ENCODE results near the gene LIN28A. TPM values are rescaled to one million over a fixed set of nuclear protein-coding genes. Genes with fewer than 3 reads are reported as not detected.

The LIN28A gene
- total RNA-seq, 1 donor from 2014 or later, result 80.2 TPM

GRCh38 chr1:26471498-26472319 lies 61.1 kb downstream of the LIN28A start:
- Mint-ChIP-seq H3K27ac (peak overlapping the region; percentile 98), H3K36me3 (ENCODE audit: insufficient read depth) (peaks cover 27% of the 10 kb centered on the region), H3K4me3 (ENCODE audit: low read depth) (peak overlapping the region; percentile 91), H3K9me3 (ENCODE audit: low read depth) (no peaks in the 10 kb centered on the region), H3K27me3 (no peaks in the 10 kb centered on the region), H3K4me1 (ENCODE audit: low read depth) (peaks cover 26% of the 10 kb centered on the region)
- DNase-seq (ENCODE audit: low spot score, unreplicated experiment), result peak; percentile 49
- no peak for TF ChIP-seq CTCF (IDR thresholded peaks at IDR 0.05; ENCODE audit: unreplicated experiment)

- no peaks in the 10 kb centered on the region for H3K9me3 Mint-ChIP-seq (ENCODE audit: low read depth)
- H3K4me1 Mint-ChIP-seq (ENCODE audit: low read depth), result peaks cover 26% of the 10 kb centered on the region
- H3K36me3 Mint-ChIP-seq (ENCODE audit: insufficient read depth), result peaks cover 21% of the 10 kb centered on the region
Observed at GRCh38 chr1:26472320-26472900, 61.8 kb downstream of the LIN28A start, which contains the start of gene HMGN2. Gene HMGN2, plus strand, starts transcription at chr1:26472440. Its CDS starts 173 bp downstream, at chr1:26472613.

GRCh38 chr1:26472901-26473845 lies 62.6 kb downstream of the LIN28A start:
- Mint-ChIP-seq H3K9me3 (ENCODE audit: low read depth) (no peaks in the 10 kb centered on the region), H3K36me3 (ENCODE audit: insufficient read depth) (peaks cover 25% of the 10 kb centered on the region), H3K27ac (peak overlapping the region; percentile 93), H3K4me1 (ENCODE audit: low read depth) (peaks cover 26% of the 10 kb centered on the region), H3K27me3 (no peaks in the 10 kb centered on the region), H3K4me3 (ENCODE audit: low read depth) (peak overlapping the region; percentile 89)
- no peak for TF ChIP-seq CTCF (IDR thresholded peaks at IDR 0.05; ENCODE audit: unreplicated experiment)
- peak; percentile 89 for DNase-seq (ENCODE audit: low spot score, unreplicated experiment)

More at GRCh38 chr1:26472320-26472900, 61.8 kb downstream of the LIN28A start, which contains the start of gene HMGN2:
- Mint-ChIP-seq H3K27me3 (no peaks in the 10 kb centered on the region), H3K27ac (peak within 1 kb of the TSS; percentile 98), H3K4me3 (ENCODE audit: low read depth) (peak within 1 kb of the TSS; percentile 91)
- DNase-seq (ENCODE audit: low spot score, unreplicated experiment), result peak; percentile 75
- TF ChIP-seq CTCF (IDR thresholded peaks at IDR 0.05; ENCODE audit: unreplicated experiment), result no peak

- Mint-ChIP-seq H3K27ac (peak overlapping the region; percentile 52), H3K36me3 (ENCODE audit: insufficient read depth) (peaks cover 29% of the 10 kb centered on the region), H3K4me1 (ENCODE audit: low read depth) (peaks cover 26% of the 10 kb centered on the region), H3K9me3 (ENCODE audit: low read depth) (no peaks in the 10 kb centered on the region), H3K4me3 (ENCODE audit: low read depth) (peak overlapping the region; percentile 89), H3K27me3 (no peaks in the 10 kb centered on the region)
- no peak for TF ChIP-seq CTCF (IDR thresholded peaks at IDR 0.05; ENCODE audit: unreplicated experiment)
- no peak for DNase-seq (ENCODE audit: low spot score, unreplicated experiment)
Observed at GRCh38 chr1:26474818-26475217, 64.2 kb downstream of the LIN28A start.

GRCh38 chr1:26475989-26476388 lies 65.4 kb downstream of the LIN28A start:
- Mint-ChIP-seq H3K4me1 (ENCODE audit: low read depth) (peaks cover 25% of the 10 kb centered on the region), H3K9me3 (ENCODE audit: low read depth) (no peaks in the 10 kb centered on the region), H3K36me3 (ENCODE audit: insufficient read depth) (peaks cover 25% of the 10 kb centered on the region), H3K27me3 (no peaks in the 10 kb centered on the region), H3K27ac (no peak overlapping the region), H3K4me3 (ENCODE audit: low read depth) (no peak overlapping the region)
- no peak for TF ChIP-seq CTCF (IDR thresholded peaks at IDR 0.05; ENCODE audit: unreplicated experiment)
- DNase-seq (ENCODE audit: low spot score, unreplicated experiment), result no peak
